ENCODE data around the gene PITPNM3. TPM values are rescaled to one million over a fixed set of nuclear protein-coding genes. Genes with fewer than 3 reads are reported as not detected.

PITPNM3 gene
- total RNA-seq, 1 donor from 2014 or later = 2.2 TPM

DNA sequence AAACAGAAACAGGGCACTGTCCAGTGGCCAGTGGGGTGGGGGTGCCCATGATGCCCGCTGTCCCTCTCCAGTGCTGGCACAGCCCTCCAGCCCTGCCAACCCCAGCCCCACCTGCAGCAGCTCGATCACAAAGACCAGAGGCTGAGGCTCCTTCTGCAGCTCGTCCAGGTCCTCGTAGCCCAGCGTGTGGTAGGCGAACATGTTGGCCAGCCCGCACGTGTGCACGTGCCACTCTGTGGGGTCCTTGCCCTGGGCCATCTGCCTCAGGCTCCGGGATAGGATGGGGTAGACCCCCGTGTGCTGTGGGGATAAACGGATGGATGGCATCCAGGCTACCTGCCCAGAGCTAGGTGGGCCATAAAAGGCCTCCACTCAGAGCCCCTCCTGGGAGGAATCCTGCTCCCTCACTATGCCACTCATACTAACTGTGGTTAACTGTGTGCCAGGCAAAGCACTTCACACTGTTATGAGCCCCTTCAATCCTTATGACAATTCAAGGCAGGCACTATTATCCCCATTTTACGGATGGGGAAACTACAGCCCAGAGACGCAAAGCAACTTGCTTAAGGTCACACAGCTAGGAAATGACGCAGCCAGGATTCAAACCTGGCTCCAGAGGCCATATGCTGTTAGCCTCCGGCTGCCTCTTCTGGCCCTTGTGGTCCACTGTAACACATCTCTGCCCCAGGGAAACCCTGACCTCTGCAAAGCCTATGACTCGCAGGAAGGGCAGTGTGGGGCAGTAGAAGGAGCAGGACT lies 128.0 kb downstream of the PITPNM3 start:
- no peak for DNase-seq (ENCODE audit: low read depth)
- no peaks in the 10 kb centered on the region for H3K36me3 ChIP-seq (ENCODE audit: control insufficient read depth, insufficient read depth, low read length)
- H3K27me3 ChIP-seq (ENCODE audit: control insufficient read depth, insufficient read depth, low read length) = peaks cover 2% of the 10 kb centered on the region
- H3K4me3 ChIP-seq (ENCODE audit: low read depth, low read length) = no peak overlapping the region
- TF ChIP-seq, protein P1, sequence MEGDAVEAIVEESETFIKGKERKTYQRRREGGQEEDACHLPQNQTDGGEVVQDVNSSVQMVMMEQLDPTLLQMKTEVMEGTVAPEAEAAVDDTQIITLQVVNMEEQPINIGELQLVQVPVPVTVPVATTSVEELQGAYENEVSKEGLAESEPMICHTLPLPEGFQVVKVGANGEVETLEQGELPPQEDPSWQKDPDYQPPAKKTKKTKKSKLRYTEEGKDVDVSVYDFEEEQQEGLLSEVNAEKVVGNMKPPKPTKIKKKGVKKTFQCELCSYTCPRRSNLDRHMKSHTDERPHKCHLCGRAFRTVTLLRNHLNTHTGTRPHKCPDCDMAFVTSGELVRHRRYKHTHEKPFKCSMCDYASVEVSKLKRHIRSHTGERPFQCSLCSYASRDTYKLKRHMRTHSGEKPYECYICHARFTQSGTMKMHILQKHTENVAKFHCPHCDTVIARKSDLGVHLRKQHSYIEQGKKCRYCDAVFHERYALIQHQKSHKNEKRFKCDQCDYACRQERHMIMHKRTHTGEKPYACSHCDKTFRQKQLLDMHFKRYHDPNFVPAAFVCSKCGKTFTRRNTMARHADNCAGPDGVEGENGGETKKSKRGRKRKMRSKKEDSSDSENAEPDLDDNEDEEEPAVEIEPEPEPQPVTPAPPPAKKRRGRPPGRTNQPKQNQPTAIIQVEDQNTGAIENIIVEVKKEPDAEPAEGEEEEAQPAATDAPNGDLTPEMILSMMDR (IDR thresholded peaks at IDR 0.05; ENCODE audit: insufficient read depth, low read length, poor library complexity, severe bottlenecking) = no peak

GRCh38 chr17:6427279-6427781 lies 129.0 kb downstream of the PITPNM3 start:
- H3K4me3 ChIP-seq (ENCODE audit: low read depth, low read length) = no peak overlapping the region
- no peaks in the 10 kb centered on the region for H3K36me3 ChIP-seq (ENCODE audit: control insufficient read depth, insufficient read depth, low read length)
- peaks cover 5% of the 10 kb centered on the region for H3K27me3 ChIP-seq (ENCODE audit: control insufficient read depth, insufficient read depth, low read length)
- TF ChIP-seq, protein P1 (IDR thresholded peaks at IDR 0.05; ENCODE audit: insufficient read depth, low read length, poor library complexity, severe bottlenecking) = no peak
- no peak for DNase-seq (ENCODE audit: low read depth)

GRCh38 chr17:6426356-6427101 lies 129.8 kb downstream of the PITPNM3 start:
- TF ChIP-seq, protein P1 (IDR thresholded peaks at IDR 0.05; ENCODE audit: insufficient read depth, low read length, poor library complexity, severe bottlenecking) = no peak
- DNase-seq (ENCODE audit: low read depth) = no peak
- no peaks in the 10 kb centered on the region for H3K36me3 ChIP-seq (ENCODE audit: control insufficient read depth, insufficient read depth, low read length)
- H3K27me3 ChIP-seq (ENCODE audit: control insufficient read depth, insufficient read depth, low read length) = peaks cover 5% of the 10 kb centered on the region
- no peak overlapping the region for H3K4me3 ChIP-seq (ENCODE audit: low read depth, low read length)

GRCh38 chr17:6425407-6425806 lies 130.9 kb downstream of the PITPNM3 start:
- H3K36me3 ChIP-seq (ENCODE audit: control insufficient read depth, insufficient read depth, low read length) = no peaks in the 10 kb centered on the region
- H3K27me3 ChIP-seq (ENCODE audit: control insufficient read depth, insufficient read depth, low read length) = peaks cover 6% of the 10 kb centered on the region
- DNase-seq (ENCODE audit: low read depth) = no peak
- TF ChIP-seq, protein P1 (IDR thresholded peaks at IDR 0.05; ENCODE audit: insufficient read depth, low read length, poor library complexity, severe bottlenecking) = no peak
- H3K4me3 ChIP-seq (ENCODE audit: low read depth, low read length) = no peak overlapping the region

GRCh38 chr17:6423931-6424330 lies 132.4 kb downstream of the PITPNM3 start:
- Histone ChIP-seq H3K4me3 (ENCODE audit: low read depth, low read length) (no peak overlapping the region), H3K36me3 (ENCODE audit: control insufficient read depth, insufficient read depth, low read length) (no peaks in the 10 kb centered on the region), H3K27me3 (ENCODE audit: control insufficient read depth, insufficient read depth, low read length) (peaks cover 9% of the 10 kb centered on the region)
- DNase-seq (ENCODE audit: low read depth) = no peak
- TF ChIP-seq, protein P1 (IDR thresholded peaks at IDR 0.05; ENCODE audit: insufficient read depth, low read length, poor library complexity, severe bottlenecking) = no peak
